Trophoblast cell (in vitro differentiated cells and primary cell): ENCODE measurements around the gene TRPM5.

Experiments
- DNase-seq, 2 donors: peaks; one replicate each; pipeline ENCODE4 v3.0.0-alpha.2; 2016
- H2AFZ ChIP-seq: 2 replicates; pipeline ENCODE4 v1.6.1; 2013; ENCODE audit warnings: low read length, moderate library complexity, mild to moderate bottlenecking; ENCODE audit not compliant: insufficient read depth, poor library complexity
- H2AK5ac ChIP-seq: 2 replicates; pipeline ENCODE4 v1.6.1; 2013; ENCODE audit warnings: mild to moderate bottlenecking, low read length
- H2BK120ac ChIP-seq: 2 replicates; pipeline ENCODE4 v1.6.1; 2013; ENCODE audit warnings: low read length, mild to moderate bottlenecking, moderate library complexity; ENCODE audit not compliant: insufficient read depth, poor library complexity
- H2BK12ac ChIP-seq: 2 replicates; pipeline ENCODE4 v1.6.1; 2013; ENCODE audit warnings: mild to moderate bottlenecking, low read length, moderate library complexity
- H2BK5ac ChIP-seq: 2 replicates; pipeline ENCODE4 v1.6.1; 2013; ENCODE audit warnings: low read length, low read depth, moderate library complexity, mild to moderate bottlenecking; ENCODE audit not compliant: poor library complexity
- H3K14ac ChIP-seq: 2 replicates; pipeline ENCODE4 v1.6.1; 2013; ENCODE audit warnings: mild to moderate bottlenecking, low read length
- H3K18ac ChIP-seq: 2 replicates; pipeline ENCODE4 v1.6.1; 2013; ENCODE audit warnings: mild to moderate bottlenecking, low read length
- H3K23ac ChIP-seq: 2 replicates; pipeline ENCODE4 v1.6.1; 2013; ENCODE audit warnings: low read length
- H3K27ac ChIP-seq: 2 replicates; pipeline ENCODE4 v1.5.1; 2013; ENCODE audit warnings: low read depth, mild to moderate bottlenecking, inconsistent platforms, low read length, moderate library complexity
- H3K27me3 ChIP-seq: 2 replicates; pipeline ENCODE4 v1.6.1; 2013; ENCODE audit warnings: inconsistent platforms, mild to moderate bottlenecking, low read length, moderate library complexity; ENCODE audit not compliant: insufficient read depth
- H3K36me3 ChIP-seq, 2 experiments: 1 replicate in 1 of 2; 2 replicates in 1 of 2; pipeline ENCODE4 v1.6.1; 2013; ENCODE audit warnings: low read length in 2 of 2, mild to moderate bottlenecking in 2 of 2, moderate library complexity in 1 of 2; ENCODE audit not compliant: insufficient read depth in 2 of 2, control insufficient read depth in 1 of 2
- H3K4ac ChIP-seq: 2 replicates; pipeline ENCODE4 v1.6.1; 2013; ENCODE audit warnings: low read depth, mild to moderate bottlenecking, low read length, moderate library complexity
- H3K4me1 ChIP-seq, 2 experiments: 1 replicate in 1 of 2; 2 replicates in 1 of 2; pipeline ENCODE4 v1.6.1; 2013; ENCODE audit warnings: low read length in 2 of 2, mild to moderate bottlenecking in 2 of 2, moderate library complexity in 1 of 2; ENCODE audit not compliant: insufficient read depth in 2 of 2, control insufficient read depth in 1 of 2
- H3K4me2 ChIP-seq: 2 replicates; pipeline ENCODE4 v1.6.1; 2013; ENCODE audit warnings: inconsistent platforms, mild to moderate bottlenecking, low read length, moderate library complexity
- H3K4me3 ChIP-seq: 2 replicates; pipeline ENCODE4 v1.5.1; 2013; ENCODE audit warnings: mild to moderate bottlenecking, low read depth, low read length, inconsistent platforms
- H3K79me1 ChIP-seq: one replicate; pipeline ENCODE4 v1.6.1; 2013; ENCODE audit warnings: low read length
- H3K79me2 ChIP-seq: 2 replicates; pipeline ENCODE4 v1.6.1; 2013; ENCODE audit warnings: low read length, mild to moderate bottlenecking; ENCODE audit not compliant: control insufficient read depth, insufficient read depth, poor library complexity
- H3K9ac ChIP-seq: 2 replicates; pipeline ENCODE4 v1.6.1; 2013; ENCODE audit warnings: mild to moderate bottlenecking, low read length
- H3K9me3 ChIP-seq: 2 replicates; pipeline ENCODE4 v1.6.1; 2013; ENCODE audit warnings: low read depth, mild to moderate bottlenecking, control low read depth, inconsistent platforms, low read length; ENCODE audit not compliant: insufficient read depth
- H4K12ac ChIP-seq: 2 replicates; pipeline ENCODE4 v1.6.1; 2013; ENCODE audit warnings: low read depth, mild to moderate bottlenecking, low read length, moderate library complexity
- H4K8ac ChIP-seq: 2 replicates; pipeline ENCODE4 v1.6.1; 2013; ENCODE audit warnings: low read depth, mild to moderate bottlenecking, low read length, moderate library complexity
- H4K91ac ChIP-seq: one replicate; pipeline ENCODE4 v1.6.1; 2013; ENCODE audit warnings: low read depth, mild to moderate bottlenecking, low read length, moderate library complexity
- WGBS: extraction: QIAGEN DNeasy Blood & Tissue Kit; methylation state at CpG from one replicate; pipeline ENCODE4 v1.1.7; 2013; ENCODE audit warnings: missing lambda C conversion rate; ENCODE audit not compliant: insufficient read length, insufficient coverage; ENCODE audit errors: extremely low coverage; 5-methylcytosine and 5-hydroxymethylcytosine counted together

The TRPM5 gene

GRCh38 chr11:2434008-2434407 is 10.3 kb downstream of the TRPM5 start:
- H2AFZ ChIP-seq: no peak overlapping the region
- no peak overlapping the region for H2AK5ac ChIP-seq
- no peak overlapping the region for H3K27ac ChIP-seq
- H3K18ac ChIP-seq: no peak overlapping the region
- H4K91ac ChIP-seq: no peak overlapping the region
- WGBS: no CpG with 5 or more reads among the region's 8 CpGs
- H2BK5ac ChIP-seq: no peak overlapping the region
- H3K9ac ChIP-seq: peak overlapping the region; percentile 24
- no peaks in the 10 kb centered on the region for H3K27me3 ChIP-seq
- no peaks in the 10 kb centered on the region for H3K79me1 ChIP-seq
- no peaks in the 10 kb centered on the region for H3K4me1 ChIP-seq
- H3K9me3 ChIP-seq: peaks cover 28% of the 10 kb centered on the region
- no peak overlapping the region for H3K4me2 ChIP-seq
- peak overlapping the region; percentile 1 for H3K23ac ChIP-seq
- H3K36me3 ChIP-seq: no peaks in the 10 kb centered on the region
- H3K79me2 ChIP-seq: no peaks in the 10 kb centered on the region
- no peak for DNase-seq
- peak overlapping the region; percentile 57 for H3K4me3 ChIP-seq
- no peak overlapping the region for H4K8ac ChIP-seq
- no peak overlapping the region for H3K4ac ChIP-seq
- no peak overlapping the region for H4K12ac ChIP-seq
- H3K14ac ChIP-seq: no peak overlapping the region
- no peak overlapping the region for H2BK12ac ChIP-seq
- no peak overlapping the region for H2BK120ac ChIP-seq

GRCh38 chr11:2433106-2433925 is 11.0 kb downstream of the TRPM5 start:
- Histone ChIP-seq H2BK5ac (no peak overlapping the region), H2BK120ac (no peak overlapping the region), H3K27ac (no peak overlapping the region), H2AFZ (no peak overlapping the region), H3K14ac (no peak overlapping the region), H3K4me2 (no peak overlapping the region), H3K23ac (peak overlapping the region; percentile 1), H3K36me3 (no peaks in the 10 kb centered on the region), H3K27me3 (no peaks in the 10 kb centered on the region), H4K12ac (no peak overlapping the region), H2AK5ac (no peak overlapping the region), H4K91ac (no peak overlapping the region), H3K79me1 (no peaks in the 10 kb centered on the region), H4K8ac (no peak overlapping the region), H3K18ac (no peak overlapping the region), H3K9ac (no peak overlapping the region), H2BK12ac (no peak overlapping the region), H3K4me3 (peak overlapping the region; percentile 57), H3K9me3 (peaks cover 33% of the 10 kb centered on the region), H3K4ac (no peak overlapping the region), H3K79me2 (no peaks in the 10 kb centered on the region), H3K4me1 (no peaks in the 10 kb centered on the region)
- no CpG with 5 or more reads among the region's 22 CpGs for WGBS
- no peak for DNase-seq

- no peak overlapping the region for H3K18ac ChIP-seq
- H3K27me3 ChIP-seq: no peaks in the 10 kb centered on the region
- no peaks in the 10 kb centered on the region for H3K4me1 ChIP-seq
- H3K9me3 ChIP-seq: peaks cover 33% of the 10 kb centered on the region
- no peak overlapping the region for H3K4me3 ChIP-seq
- H3K79me2 ChIP-seq: no peaks in the 10 kb centered on the region
- H3K4me2 ChIP-seq: no peak overlapping the region
- DNase-seq: no peak
- whole genome bisulfite sequencing: no CpG with 5 or more reads among the region's 13 CpGs
- no peak overlapping the region for H2BK120ac ChIP-seq
- no peak overlapping the region for H4K12ac ChIP-seq
- no peak overlapping the region for H3K4ac ChIP-seq
- H2AK5ac ChIP-seq: no peak overlapping the region
- no peak overlapping the region for H2BK12ac ChIP-seq
- no peak overlapping the region for H3K9ac ChIP-seq
- no peak overlapping the region for H2BK5ac ChIP-seq
- H3K79me1 ChIP-seq: no peaks in the 10 kb centered on the region
- H4K91ac ChIP-seq: no peak overlapping the region
- H3K23ac ChIP-seq: no peak overlapping the region
- H3K27ac ChIP-seq: no peak overlapping the region
- H2AFZ ChIP-seq: no peak overlapping the region
- H3K36me3 ChIP-seq: no peaks in the 10 kb centered on the region
- no peak overlapping the region for H3K14ac ChIP-seq
- no peak overlapping the region for H4K8ac ChIP-seq
These were observed 11.7 kb downstream of the TRPM5 start for GRCh38 chr11:2432628-2433071.

GRCh38 chr11:2432171-2432621 is 12.1 kb downstream of the TRPM5 start:
- no peaks in the 10 kb centered on the region for H3K27me3 ChIP-seq
- H2AK5ac ChIP-seq: no peak overlapping the region
- H2BK12ac ChIP-seq: no peak overlapping the region
- H3K4me1 ChIP-seq: no peaks in the 10 kb centered on the region
- no peak overlapping the region for H4K8ac ChIP-seq
- peaks cover 31% of the 10 kb centered on the region for H3K9me3 ChIP-seq
- no peak overlapping the region for H3K4me3 ChIP-seq
- no peak overlapping the region for H4K91ac ChIP-seq
- no peak overlapping the region for H3K23ac ChIP-seq
- no peaks in the 10 kb centered on the region for H3K36me3 ChIP-seq
- H2AFZ ChIP-seq: no peak overlapping the region
- H3K18ac ChIP-seq: no peak overlapping the region
- H3K4ac ChIP-seq: no peak overlapping the region
- no peak overlapping the region for H2BK5ac ChIP-seq
- H4K12ac ChIP-seq: no peak overlapping the region
- DNase-seq: no peak
- H3K14ac ChIP-seq: no peak overlapping the region
- H3K27ac ChIP-seq: no peak overlapping the region
- WGBS: no CpG with 5 or more reads among the region's 15 CpGs
- H3K9ac ChIP-seq: no peak overlapping the region
- H3K79me2 ChIP-seq: no peaks in the 10 kb centered on the region
- no peak overlapping the region for H2BK120ac ChIP-seq
- no peaks in the 10 kb centered on the region for H3K79me1 ChIP-seq
- no peak overlapping the region for H3K4me2 ChIP-seq
